PC-3 (cell line): ENCODE measurements around the gene CCL24. TPM values are rescaled to one million over a fixed set of nuclear protein-coding genes. Genes with fewer than 3 reads are reported as not detected.

Source experiments
- ATAC-seq: fragments of 200-7000 bp; cut with Tn5 transposase; 2 replicates; pipeline ENCODE4 v1.9.1; 2020; ENCODE audit warnings: mild to moderate bottlenecking, moderate library complexity
- BruUV-seq: library from RNA; stranded (reverse); fragments of 400-500 nt; replicated peaks from 2 replicates; lab custom pipeline; 2021; lab: Mats Ljungman, UMichigan
- CTCF ChIA-PET: fragments of 300-600 bp; sonication (Branson Sonifier 250); formaldehyde crosslinking; loops from one replicate; lab custom pipeline; 2022; ENCODE audit warnings: antibody characterized with exemption; lab: Charles Lee
- POLR2A ChIA-PET: fragments of 300-600 bp; sonication (Branson Sonifier 250); formaldehyde crosslinking; loops from one replicate; lab custom pipeline; 2022; ENCODE audit warnings: antibody characterized with exemption; ENCODE audit not compliant: unreplicated experiment; lab: Charles Lee
- DNase-seq: peaks from one replicate; pipeline ENCODE4 v3.0.0-alpha.2; 2015
- H2AFZ ChIP-seq: fragments of 300-600 bp; sonication (generic); 2 replicates; pipeline ENCODE4 v1.6.0; 2016; ENCODE audit warnings: antibody characterized with exemption, low read length
- H3F3A ChIP-seq: fragments of 300-600 bp; sonication (generic); one replicate; pipeline ENCODE4 v1.6.0; 2017; ENCODE audit warnings: antibody characterized with exemption, low read length, control low read depth, mild to moderate bottlenecking; ENCODE audit not compliant: unreplicated experiment
- H3K27ac ChIP-seq: fragments of 300-600 bp; sonication (generic); 2 replicates; pipeline ENCODE4 v1.5.1; 2016; ENCODE audit warnings: mild to moderate bottlenecking, low read length
- H3K27me3 ChIP-seq: fragments of 300-600 bp; sonication (generic); 2 replicates; pipeline ENCODE4 v1.6.1; 2016; ENCODE audit warnings: low read length, mixed read lengths
- H3K36me3 ChIP-seq: fragments of 300-600 bp; sonication (generic); 2 replicates; pipeline ENCODE4 v1.6.1; 2016; ENCODE audit warnings: low read depth, mixed run types, low read length, mixed read lengths
- H3K4me1 ChIP-seq: fragments of 300-600 bp; sonication (generic); 2 replicates; pipeline ENCODE4 v1.5.1; 2016; ENCODE audit warnings: low read length; ENCODE audit not compliant: insufficient read depth
- H3K4me2 ChIP-seq: fragments of 300-600 bp; sonication (generic); 2 replicates; pipeline ENCODE4 v1.6.0; 2016; ENCODE audit warnings: low read length
- H3K4me3 ChIP-seq: fragments of 300-600 bp; sonication (generic); 2 replicates; pipeline ENCODE4 v1.5.1; 2016; ENCODE audit warnings: mild to moderate bottlenecking, low read length, mixed read lengths
- H3K79me2 ChIP-seq: fragments of 300-600 bp; sonication (generic); 2 replicates; pipeline ENCODE4 v1.6.1; 2017; ENCODE audit warnings: low read length, mixed read lengths
- H3K9ac ChIP-seq: fragments of 300-600 bp; sonication (generic); 2 replicates; pipeline ENCODE4 v1.6.0; 2016; ENCODE audit warnings: mild to moderate bottlenecking, low read length
- H3K9me2 ChIP-seq: fragments of 300-600 bp; sonication (generic); replicated peaks from 2 replicates; pipeline ENCODE4 v1.6.1; 2016; ENCODE audit warnings: mixed run types, low read length, mixed read lengths
- H3K9me3 ChIP-seq: fragments of 300-600 bp; sonication (generic); 2 replicates; pipeline ENCODE4 v1.6.1; 2016; ENCODE audit warnings: low read length, mixed read lengths
- H4K20me1 ChIP-seq: fragments of 300-600 bp; sonication (generic); 2 replicates; pipeline ENCODE4 v1.6.1; 2016; ENCODE audit warnings: low read length, mixed read lengths
- CTCF ChIP-seq: fragments of 300-600 bp; sonication (generic); conservative IDR thresholded peaks from 2 replicates; pipeline ENCODE4 v1.5.1; 2017; ENCODE audit warnings: antibody characterized with exemption, low read depth, mild to moderate bottlenecking, low read length
- EZH2 ChIP-seq: fragments of 300-600 bp; sonication (generic); IDR thresholded peaks from one replicate; pipeline ENCODE4 v1.6.1; 2017; ENCODE audit warnings: antibody characterized with exemption, mild to moderate bottlenecking, low read length; ENCODE audit not compliant: unreplicated experiment
- EZH2phosphoT487 ChIP-seq: fragments of 300-600 bp; sonication (generic); IDR thresholded peaks from 2 replicates; pipeline ENCODE4 v1.6.1; 2018; ENCODE audit warnings: mild to moderate bottlenecking, antibody characterized with exemption, low read length, borderline replicate concordance
- intact Hi-C: fragments of 100-400 bp; cut with micrococcal nuclease; formaldehyde crosslinking; loops from 2 replicates; pipeline ENCODE4 v1.9.0; 2023
- total RNA-seq: library from RNA; depleted of rRNA; stranded (reverse); fragments of >200 nt; gene quantifications from 2 replicates; pipeline ENCODE4 v1.2.3, GENCODE V29; 2014

The CCL24 gene
- total RNA-seq, 1 experiment from 2014 or later, result not detected

GRCh38 chr7:75818472-75818871, 4.9 kb upstream of the CCL24 start:
- Histone ChIP-seq H3K4me1 (peaks cover 8% of the 10 kb centered on the region), H4K20me1 (no peaks in the 10 kb centered on the region), H3K4me2 (no peak overlapping the region), H3K9me3 (no peaks in the 10 kb centered on the region), H3K4me3 (no peak overlapping the region), H2AFZ (no peak overlapping the region), H3K36me3 (no peaks in the 10 kb centered on the region), H3F3A (no peaks in the 10 kb centered on the region), H3K9me2 (no peaks in the 10 kb centered on the region), H3K27me3 (no peaks in the 10 kb centered on the region), H3K79me2 (no peaks in the 10 kb centered on the region), H3K27ac (no peak overlapping the region), H3K9ac (no peak overlapping the region)
- ATAC-seq (no peak), DNase-seq (no peak)
- POLR2A ChIA-PET, result no interaction called here
- BruUV-seq, result no TSS peak
- intact Hi-C loops, result no loop called here
- CTCF ChIA-PET, result no interaction called here
- TF ChIP-seq EZH2, result no peak
- TF ChIP-seq EZH2phosphoT487, result no peak

- Histone ChIP-seq H3K9me2 (no peaks in the 10 kb centered on the region), H3K4me2 (no peak overlapping the region), H3K9me3 (no peaks in the 10 kb centered on the region), H3K4me1 (no peaks in the 10 kb centered on the region), H3K9ac (no peak overlapping the region), H3K36me3 (no peaks in the 10 kb centered on the region), H3F3A (no peaks in the 10 kb centered on the region), H3K27ac (no peak overlapping the region), H2AFZ (no peak overlapping the region), H4K20me1 (no peaks in the 10 kb centered on the region), H3K4me3 (no peak overlapping the region), H3K27me3 (no peaks in the 10 kb centered on the region), H3K79me2 (no peaks in the 10 kb centered on the region)
- TF ChIP-seq EZH2 (no peak), CTCF (no peak), EZH2phosphoT487 (no peak)
- ChIA-PET POLR2A (no interaction called here), CTCF (no interaction called here)
- BruUV-seq, result no TSS peak
- ATAC-seq (no peak), DNase-seq (no peak)
- intact Hi-C loops, result no loop called here
Measured at GRCh38 chr7:75817116-75817515, 3.5 kb upstream of the CCL24 start.

- CTCF ChIA-PET, result no interaction called here
- POLR2A ChIA-PET, result no interaction called here
- H3K36me3 ChIP-seq, result no peaks in the 10 kb centered on the region
- H3K9me2 ChIP-seq, result no peaks in the 10 kb centered on the region
- H3F3A ChIP-seq, result no peaks in the 10 kb centered on the region
- H3K27me3 ChIP-seq, result no peaks in the 10 kb centered on the region
- no peak overlapping the region for H2AFZ ChIP-seq
- H3K27ac ChIP-seq, result no peak overlapping the region
- H4K20me1 ChIP-seq, result no peaks in the 10 kb centered on the region
- no peaks in the 10 kb centered on the region for H3K79me2 ChIP-seq
- H3K4me1 ChIP-seq, result no peaks in the 10 kb centered on the region
- ATAC-seq (no peak), DNase-seq (no peak)
- no peak overlapping the region for H3K9ac ChIP-seq
- TF ChIP-seq EZH2phosphoT487 (no peak), CTCF (no peak)
- H3K4me2 ChIP-seq, result no peak overlapping the region
- H3K4me3 ChIP-seq, result no peak overlapping the region
- H3K9me3 ChIP-seq, result no peaks in the 10 kb centered on the region
- intact Hi-C loops, result no loop called here
- BruUV-seq, result no TSS peak
Measured at GRCh38 chr7:75815418-75816064, 1.9 kb upstream of the CCL24 start.
